WTC11 (cell line): ENCODE data around the gene ANO10.

Experiments used
- ATF1 ChIP-seq: sonication (generic); formaldehyde crosslinking; IDR thresholded peaks from 2 replicates; pipeline ENCODE4 v1.8.1; 2023; ENCODE audit warnings: mild to moderate bottlenecking, moderate library complexity, missing genetic modification reagents
- ATF6 ChIP-seq: sonication (generic); formaldehyde crosslinking; IDR thresholded peaks from 2 replicates; pipeline ENCODE4 v1.8.1; 2023; ENCODE audit warnings: mild to moderate bottlenecking, missing genetic modification reagents
- CTCF ChIP-seq: fragments of 200-600 bp; IDR thresholded peaks from 2 replicates; pipeline ENCODE4 v1.8.0; 2022; ENCODE audit warnings: antibody characterized with exemption
- MAX ChIP-seq: sonication (generic); formaldehyde crosslinking; IDR thresholded peaks from 2 replicates; pipeline ENCODE4 v1.8.0; 2022; ENCODE audit warnings: mild to moderate bottlenecking, missing genetic modification reagents
- MLX ChIP-seq: sonication (generic); formaldehyde crosslinking; IDR thresholded peaks from 2 replicates; pipeline ENCODE4 v1.8.1; 2023; ENCODE audit warnings: mild to moderate bottlenecking, missing genetic modification reagents, moderate library complexity
- NR1H2 ChIP-seq: sonication (generic); formaldehyde crosslinking; IDR thresholded peaks from 2 replicates; pipeline ENCODE4 v1.9.0; 2021; ENCODE audit warnings: mild to moderate bottlenecking, moderate library complexity, missing genetic modification reagents

- no peak for TF ChIP-seq MAX (CRISPR knock-in tag)
- TF ChIP-seq CTCF: no peak
- no peak for TF ChIP-seq ATF1 (CRISPR knock-in tag)
- no peak for TF ChIP-seq NR1H2
- TF ChIP-seq ATF6: no peak
- TF ChIP-seq MLX (CRISPR knock-in tag): no peak
These were observed 27.1 kb upstream of the ANO10 start for GRCh38 chr3:43648957-43649356.
